Measurements from ENCODE around the gene MED7.

The MED7 gene

GRCh38 chr5:157165668-157166067 is 23.0 kb upstream of the MED7 start:
- H3K27ac ChIP-seq = no peak overlapping the region

GRCh38 chr5:157165261-157165660 is 22.6 kb upstream of the MED7 start:
- no peak overlapping the region for H3K27ac ChIP-seq
- H3K4me3 ChIP-seq = no peak overlapping the region

More at GRCh38 chr5:157165668-157166067, 23.0 kb upstream of the MED7 start:
- H3K4me3 ChIP-seq = no peak overlapping the region

GRCh38 chr5:157164521-157164920 is 21.9 kb upstream of the MED7 start:
- Histone ChIP-seq H3K27ac (no peak overlapping the region), H3K4me3 (no peak overlapping the region)

- H3K4me3 ChIP-seq = no peak overlapping the region
Observed at GRCh38 chr5:157162919-157163510, 20.4 kb upstream of the MED7 start.

GRCh38 chr5:157161996-157162395 is 19.3 kb upstream of the MED7 start:
- Histone ChIP-seq H3K27ac (no peak overlapping the region), H3K4me3 (no peak overlapping the region)

More at GRCh38 chr5:157162919-157163510, 20.4 kb upstream of the MED7 start:
- H3K27ac ChIP-seq = no peak overlapping the region

GRCh38 chr5:157160001-157160400 is 17.3 kb upstream of the MED7 start:
- H3K4me3 ChIP-seq = no peak overlapping the region
- peak overlapping the region in 6 of 21 experiments; percentile 47 to 69 (median 66) for H3K27ac ChIP-seq

- Histone ChIP-seq H3K27ac (peak overlapping the region in 6 of 21 experiments; percentile 1 to 69 (median 66)), H3K4me3 (no peak overlapping the region)
Observed at GRCh38 chr5:157159209-157159751, 16.6 kb upstream of the MED7 start.

DNA sequence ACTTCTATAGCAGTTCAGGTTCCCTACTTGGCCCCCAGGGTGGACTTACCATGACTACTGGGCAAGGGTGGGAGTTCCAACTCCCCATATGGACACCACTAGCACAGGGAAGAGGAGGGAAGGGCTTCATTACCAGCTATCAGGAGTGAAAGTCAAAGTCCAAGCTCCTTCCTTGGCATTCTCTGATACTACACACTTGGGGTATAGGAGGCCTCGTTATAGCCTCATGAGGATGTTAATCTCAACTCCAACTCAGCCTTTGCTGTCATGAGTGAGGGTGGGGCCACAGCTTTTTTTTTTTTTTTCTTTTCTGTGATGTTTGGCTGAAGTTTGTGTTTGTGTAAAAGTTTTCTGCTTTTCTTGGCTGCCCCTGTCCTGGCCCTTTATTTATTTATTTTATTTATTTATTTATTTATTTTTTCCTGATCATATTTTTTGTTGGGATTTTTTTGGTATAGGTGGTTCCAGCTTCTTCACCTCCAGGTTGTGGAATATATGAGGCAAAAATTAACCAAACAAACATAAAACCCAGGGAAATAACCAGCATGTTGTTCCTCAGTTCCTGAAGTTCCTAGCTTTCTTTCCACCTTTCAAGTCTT is 14.7 kb upstream of the MED7 start:
- Histone ChIP-seq H3K4me3 (no peak overlapping the region), H3K27ac (no peak overlapping the region)

DNA sequence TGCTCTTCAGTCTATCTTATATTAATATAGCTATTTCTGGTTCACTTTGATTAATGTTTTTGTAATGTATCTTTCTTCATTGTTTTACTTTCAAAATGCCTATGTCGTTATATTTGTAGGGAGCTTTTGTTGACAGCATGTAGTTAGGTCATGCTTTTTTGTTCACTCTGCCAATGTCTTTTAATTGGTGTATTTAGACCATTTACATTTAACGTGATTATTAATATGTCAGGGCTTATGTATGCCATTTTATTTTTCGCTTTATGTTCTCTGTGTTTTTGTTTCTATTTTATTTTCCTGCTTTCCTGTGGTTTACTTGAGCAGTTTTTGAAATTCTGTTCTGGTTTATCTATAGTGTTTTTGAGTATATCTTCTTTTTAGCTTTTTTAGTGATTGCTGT is 12.6 kb upstream of the MED7 start:
- no peak overlapping the region for H3K4me3 ChIP-seq
- H3K27ac ChIP-seq = peak overlapping the region in 1 of 21 experiments; percentile 48

GRCh38 chr5:157150995-157151394 is 8.3 kb upstream of the MED7 start:
- H3K27ac ChIP-seq = no peak overlapping the region

DNA sequence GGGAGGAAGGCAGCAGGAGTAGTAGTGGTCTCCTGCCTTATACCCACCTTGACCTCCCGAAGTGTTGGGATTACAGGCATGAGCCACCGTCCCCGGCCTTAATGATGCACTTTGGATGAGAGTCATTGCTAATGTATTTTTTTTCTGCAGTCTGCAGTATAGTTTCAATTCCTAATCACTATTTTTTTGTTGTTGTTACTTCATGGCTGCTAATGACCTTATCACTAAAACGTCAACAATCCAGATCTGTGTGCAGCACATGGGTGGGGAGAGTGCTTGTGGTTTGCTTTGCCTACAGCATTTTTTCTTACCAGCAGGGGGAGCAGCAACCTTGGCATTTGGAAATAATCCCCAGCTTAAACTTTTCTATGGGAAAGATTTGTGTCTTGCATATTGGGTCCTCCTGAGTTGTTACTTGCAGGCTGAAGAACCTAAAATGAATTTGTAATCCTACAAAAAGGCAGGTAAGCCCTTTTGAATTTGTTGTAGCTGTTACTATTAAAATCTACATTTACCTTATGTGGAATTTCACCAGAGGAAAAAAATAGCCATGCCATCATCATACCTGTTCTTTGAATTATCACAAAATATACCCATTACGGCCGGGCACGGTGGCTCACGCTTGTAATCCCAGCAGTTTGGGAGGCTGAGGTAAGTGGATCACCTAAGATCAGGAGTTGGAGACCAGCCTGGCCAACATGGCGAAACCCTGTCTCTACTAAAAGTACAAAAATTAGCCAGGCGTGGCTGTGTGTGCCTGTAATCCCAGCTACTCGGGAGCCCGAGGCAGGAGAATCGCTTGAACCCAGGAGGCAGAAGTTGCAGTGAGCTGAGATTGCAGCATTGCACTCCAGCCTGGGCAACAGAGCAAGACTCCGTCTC is 6.3 kb upstream of the MED7 start:
- H3K4me3 ChIP-seq = no peak overlapping the region
- H3K27ac ChIP-seq = no peak overlapping the region

More at GRCh38 chr5:157150995-157151394, 8.3 kb upstream of the MED7 start:
- H3K4me3 ChIP-seq = no peak overlapping the region

DNA sequence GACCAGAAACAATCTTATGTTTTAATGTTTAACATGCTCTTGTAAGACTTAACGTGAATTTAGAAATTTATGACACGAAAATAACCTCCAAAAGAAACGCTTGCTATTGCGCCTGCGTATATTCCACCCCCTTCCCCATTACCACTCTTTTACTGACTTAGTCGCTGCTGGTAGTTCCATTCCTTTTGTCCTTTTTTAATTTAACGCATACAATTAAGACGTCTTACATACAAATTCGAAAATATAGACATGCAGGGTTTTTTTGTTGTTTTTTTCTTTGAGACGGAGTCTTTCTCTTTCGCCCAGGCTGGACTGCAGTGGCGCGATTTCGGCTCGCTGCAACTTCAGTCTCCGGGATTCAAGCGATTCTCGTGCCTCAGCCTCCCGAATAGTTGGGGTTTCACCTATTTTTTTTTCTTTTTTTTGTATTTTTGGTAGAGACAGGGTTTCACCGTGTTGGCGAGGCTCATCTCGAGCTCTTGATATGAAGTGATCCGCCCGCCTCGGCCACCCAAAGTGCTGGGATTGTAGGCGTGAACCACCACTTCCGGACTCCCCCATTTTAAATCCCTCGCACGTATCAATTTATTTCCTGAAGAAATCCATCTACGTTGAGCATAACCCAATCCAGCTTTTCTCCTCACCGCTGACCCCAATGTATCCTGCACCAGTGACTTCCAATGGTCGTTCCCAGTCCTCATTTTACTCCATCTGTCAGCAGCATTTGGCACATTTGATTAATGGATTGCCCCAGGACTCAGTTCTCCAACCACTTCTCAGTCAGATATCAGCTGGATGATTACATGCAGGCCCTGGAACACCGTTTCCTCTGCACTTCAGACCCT is 684 bp upstream of the MED7 start:
- H3K27ac ChIP-seq = peak overlapping the region; percentile 57 to 97 (median 93)
- peak overlapping the region; percentile 76 to 95 (median 84) for H3K4me3 ChIP-seq

GRCh38 chr5:157137691-157138090 is 5.0 kb downstream of the MED7 start:
- no peak overlapping the region for H3K4me3 ChIP-seq
- no peak overlapping the region for H3K27ac ChIP-seq

DNA sequence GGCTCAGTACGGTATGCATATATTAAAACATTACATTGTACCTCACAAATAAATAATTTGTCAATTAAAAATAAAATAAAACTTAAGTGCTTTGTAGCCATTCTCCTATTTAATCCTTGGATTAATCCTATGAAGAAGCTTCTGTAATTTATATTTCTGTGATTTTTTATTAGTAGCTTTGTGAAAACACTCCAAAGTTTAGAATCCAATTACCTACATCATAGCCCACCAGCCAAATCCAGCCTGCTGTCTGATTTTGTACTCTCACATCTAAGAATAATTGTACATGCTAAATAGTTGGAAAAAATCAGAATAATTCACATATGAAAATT is 10.4 kb downstream of the MED7 start:
- H3K4me3 ChIP-seq = no peak overlapping the region

GRCh38 chr5:157130925-157131324 is 11.7 kb downstream of the MED7 start:
- no peak overlapping the region for H3K27ac ChIP-seq
- no peak overlapping the region for H3K4me3 ChIP-seq

More for the DNA sequence above, 10.4 kb downstream of the MED7 start:
- H3K27ac ChIP-seq = no peak overlapping the region

- Histone ChIP-seq H3K4me3 (no peak overlapping the region), H3K27ac (no peak overlapping the region)
Observed at GRCh38 chr5:157121709-157122108, 21.0 kb downstream of the MED7 start.

DNA sequence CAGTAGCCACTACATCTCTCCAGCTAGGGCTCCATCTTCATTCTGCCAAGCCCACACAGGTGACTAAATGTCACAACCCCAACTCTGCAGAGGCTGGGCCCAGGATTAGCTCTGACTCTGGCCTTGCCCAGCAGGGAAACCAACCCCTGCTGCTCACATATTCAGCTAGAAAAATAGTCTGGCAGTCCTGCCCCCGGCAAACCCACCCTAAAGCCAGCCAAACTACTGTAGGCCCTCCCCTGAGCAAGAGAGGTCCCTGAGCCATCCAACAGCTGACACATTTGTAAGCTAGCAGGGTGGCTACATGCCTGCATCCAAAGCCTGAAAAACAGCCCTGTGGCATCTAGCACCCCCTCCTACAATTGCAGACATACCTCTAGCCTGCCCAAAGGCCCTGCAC is 22.6 kb downstream of the MED7 start:
- Histone ChIP-seq H3K27ac (no peak overlapping the region), H3K4me3 (no peak overlapping the region)

DNA sequence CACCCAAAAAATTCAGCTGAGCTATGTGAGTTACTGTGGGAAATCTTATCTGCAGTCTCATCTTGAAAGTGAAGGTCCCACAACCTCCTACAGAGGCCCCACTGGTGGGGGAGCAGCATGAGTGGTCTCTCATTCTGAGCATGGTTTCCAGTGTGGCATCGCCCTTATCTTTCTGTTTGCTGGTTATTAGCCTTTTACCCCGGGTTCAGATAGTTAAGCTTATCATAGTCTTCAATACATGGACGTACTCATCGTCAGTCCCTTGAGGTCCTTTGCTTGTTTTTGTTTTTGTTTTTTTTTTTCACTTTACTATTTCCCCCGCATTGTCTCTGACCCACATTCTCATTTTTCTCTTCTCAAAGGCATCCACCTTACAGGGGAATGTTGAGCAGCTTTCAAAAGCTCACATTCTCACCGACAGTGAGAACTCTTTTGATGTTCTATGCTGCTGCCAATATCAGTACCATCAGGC is 26.1 kb downstream of the MED7 start:
- H3K27ac ChIP-seq = no peak overlapping the region

DNA sequence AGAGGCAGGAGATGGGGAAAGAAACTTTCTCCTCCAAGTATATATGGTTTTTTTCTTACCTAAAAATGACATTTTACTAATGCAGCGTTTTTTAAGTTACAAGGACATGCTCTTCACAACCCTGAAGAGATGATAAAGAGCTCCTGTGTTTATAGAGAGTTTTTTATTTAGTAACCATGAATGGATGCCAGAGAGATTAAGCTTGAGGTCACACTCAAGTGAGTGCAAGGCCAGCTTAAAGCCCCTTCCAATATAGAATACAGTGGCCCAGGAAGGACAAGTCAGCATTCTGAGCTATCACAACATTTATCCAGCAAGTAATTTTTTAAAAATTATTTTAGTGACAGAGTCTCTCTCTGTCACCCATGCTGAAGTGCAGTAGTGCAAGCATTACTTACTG is 27.2 kb downstream of the MED7 start:
- Histone ChIP-seq H3K4me3 (no peak overlapping the region), H3K27ac (no peak overlapping the region)

More for the DNA sequence above, 26.1 kb downstream of the MED7 start:
- no peak overlapping the region for H3K4me3 ChIP-seq

- no peak overlapping the region for H3K27ac ChIP-seq
Observed at GRCh38 chr5:157115012-157115411, 27.7 kb downstream of the MED7 start.

More at GRCh38 chr5:157115012-157115411, 27.7 kb downstream of the MED7 start:
- H3K4me3 ChIP-seq = no peak overlapping the region

All from skin epidermis (tissue), 12 donors.